Ecto neural progenitor cell (in vitro differentiated cells): ENCODE measurements around the gene KRR1.

ENCODE experiments used
- DNase-seq: peaks from one replicate; pipeline ENCODE4 v3.0.0-alpha.2; 2018; ENCODE audit warnings: low spot score

Gene KRR1

GRCh38 chr12:75511116-75512048, at the start of gene KRR1:
Gene KRR1 (minus strand): TSS chr12:75511609. CDS start chr12:75511597, 12 bp downstream.
- DNase-seq, result peak; percentile 95

- DNase-seq, result no peak
Observed at GRCh38 chr12:75560167-75560566, 48.8 kb upstream of the KRR1 start.

GRCh38 chr12:75558287-75558686, 46.9 kb upstream of the KRR1 start:
- DNase-seq, result no peak

GRCh38 chr12:75556311-75556899, 45.0 kb upstream of the KRR1 start:
- no peak for DNase-seq

GRCh38 chr12:75554556-75554880, 43.1 kb upstream of the KRR1 start:
- DNase-seq, result no peak

- DNase-seq, result no peak
Observed at GRCh38 chr12:75553836-75554555, 42.6 kb upstream of the KRR1 start.

- DNase-seq, result no peak
Observed at GRCh38 chr12:75553398-75553797, 42.0 kb upstream of the KRR1 start.

- no peak for DNase-seq
Observed at GRCh38 chr12:75551477-75551876, 40.1 kb upstream of the KRR1 start.

- no peak for DNase-seq
Observed at GRCh38 chr12:75550401-75551240, 39.2 kb upstream of the KRR1 start.

GRCh38 chr12:75549989-75550388, 38.6 kb upstream of the KRR1 start:
- no peak for DNase-seq

- no peak for DNase-seq
Observed at GRCh38 chr12:75548879-75549278, 37.5 kb upstream of the KRR1 start.

GRCh38 chr12:75545636-75546035, 34.2 kb upstream of the KRR1 start:
- no peak for DNase-seq

GRCh38 chr12:75543529-75543928, 32.1 kb upstream of the KRR1 start:
- DNase-seq, result no peak

GRCh38 chr12:75542942-75543341, 31.5 kb upstream of the KRR1 start:
- no peak for DNase-seq

GRCh38 chr12:75539889-75540288, 28.5 kb upstream of the KRR1 start:
- DNase-seq, result no peak

- DNase-seq, result no peak
Observed at GRCh38 chr12:75533239-75533638, 21.8 kb upstream of the KRR1 start.

GRCh38 chr12:75529826-75530225, 18.4 kb upstream of the KRR1 start:
- DNase-seq, result no peak

- DNase-seq, result no peak
Observed at GRCh38 chr12:75529316-75529715, 17.9 kb upstream of the KRR1 start.

GRCh38 chr12:75528692-75529091, 17.3 kb upstream of the KRR1 start:
- DNase-seq, result no peak

GRCh38 chr12:75528272-75528671, 16.9 kb upstream of the KRR1 start:
- no peak for DNase-seq

- no peak for DNase-seq
Observed at GRCh38 chr12:75526655-75527511, 15.5 kb upstream of the KRR1 start.
